Choroid plexus epithelial cell (primary cell): ENCODE measurements around the gene NARS2.
"Not testable (repeated sequence)": the region's sequence is repeated elsewhere in the genome, so short reads cannot be mapped to it uniquely, and the experiment has no call there.

Experiments used
- DNase-seq: peaks from one replicate; pipeline ENCODE4 v3.0.0-alpha.2; 2010; ENCODE audit warnings: low read depth
- H3K4me3 ChIP-seq: 2 replicates; pipeline ENCODE4 v1.5.1; 2011; ENCODE audit warnings: low read depth, mild to moderate bottlenecking, control low read depth, low read length, moderate library complexity
- CTCF ChIP-seq: conservative IDR thresholded peaks from 2 replicates; pipeline ENCODE4 v1.5.1; 2011; ENCODE audit warnings: low read depth, mild to moderate bottlenecking, control low read depth, inconsistent platforms, low read length, moderate library complexity

The NARS2 gene

GRCh38 chr11:78469896-78470295 is 104.8 kb downstream of the NARS2 start:
- TF ChIP-seq CTCF: no peak

GRCh38 chr11:78467931-78468330 is 106.7 kb downstream of the NARS2 start:
- no peak overlapping the region for H3K4me3 ChIP-seq
- DNase-seq: no peak
- TF ChIP-seq CTCF: no peak

More at GRCh38 chr11:78469896-78470295, 104.8 kb downstream of the NARS2 start:
- peak; percentile 14 for DNase-seq
- H3K4me3 ChIP-seq: no peak overlapping the region

GRCh38 chr11:78467370-78467769 is 107.3 kb downstream of the NARS2 start:
- no peak overlapping the region for H3K4me3 ChIP-seq
- DNase-seq: no peak
- no peak for TF ChIP-seq CTCF

- no peak for TF ChIP-seq CTCF
These were observed 109.3 kb downstream of the NARS2 start for GRCh38 chr11:78465169-78465942.

GRCh38 chr11:78464787-78465168 is 109.9 kb downstream of the NARS2 start:
- not testable (repeated sequence) for H3K4me3 ChIP-seq, DNase-seq

More at GRCh38 chr11:78465169-78465942, 109.3 kb downstream of the NARS2 start:
- DNase-seq: no peak
- H3K4me3 ChIP-seq: no peak overlapping the region

- TF ChIP-seq CTCF: no peak
- no peak overlapping the region for H3K4me3 ChIP-seq
- DNase-seq: peak; percentile 41
These were observed 114.2 kb downstream of the NARS2 start for GRCh38 chr11:78460471-78460870.

- no peak overlapping the region for H3K4me3 ChIP-seq
- no peak for TF ChIP-seq CTCF
- no peak for DNase-seq
These were observed 114.9 kb downstream of the NARS2 start for GRCh38 chr11:78459738-78460137.
